Mesothelial cell of epicardium (in vitro differentiated cells): ENCODE measurements around the gene MMP28. TPM values are rescaled to one million over a fixed set of nuclear protein-coding genes. Genes with fewer than 3 reads are reported as not detected.

Experiments used
- DNase-seq, 2 experiments: peaks; one replicate each; pipeline ENCODE4 v3.0.0; 2021; ENCODE audit warnings: low spot score in 2 of 2; ENCODE audit not compliant: unreplicated experiment in 2 of 2
- H3K27ac Mint-ChIP-seq: 2 replicates; pipeline ENCODE4 v1.8.0; 2021; ENCODE audit warnings: mixed read lengths
- H3K27me3 Mint-ChIP-seq: 2 replicates; pipeline ENCODE4 v1.8.0; 2021; ENCODE audit warnings: low read depth, mixed read lengths
- H3K36me3 Mint-ChIP-seq: 2 replicates; pipeline ENCODE4 v1.8.0; 2021; ENCODE audit warnings: mixed read lengths
- H3K4me1 Mint-ChIP-seq: 2 replicates; pipeline ENCODE4 v1.8.0; 2021; ENCODE audit warnings: mixed read lengths
- H3K4me3 Mint-ChIP-seq: 2 replicates; pipeline ENCODE4 v1.8.0; 2021; ENCODE audit warnings: mild to moderate bottlenecking, moderate library complexity, mixed read lengths
- H3K9me3 Mint-ChIP-seq: 2 replicates; pipeline ENCODE4 v1.8.0; 2021; ENCODE audit warnings: mixed read lengths
- total RNA-seq: library from RNA; stranded (reverse); gene quantifications from 3 replicates; pipeline ENCODE4 v1.2.1, GENCODE V29; 2021
- TF ChIP-seq, protein P1 (sequence below): fragments of 200-600 bp; sonication (generic); IDR thresholded peaks from one replicate; pipeline ENCODE4 v1.5.0; 2021; ENCODE audit warnings: antibody characterized with exemption; ENCODE audit not compliant: unreplicated experiment

MMP28 gene
- total RNA-seq, 1 donor from 2014 or later, result 0.34 TPM

- Mint-ChIP-seq H3K27ac (no peak overlapping the region), H3K9me3 (no peaks in the 10 kb centered on the region), H3K4me1 (peaks cover 15% of the 10 kb centered on the region), H3K27me3 (peaks cover 60% of the 10 kb centered on the region), H3K4me3 (no peak overlapping the region), H3K36me3 (no peaks in the 10 kb centered on the region)
- TF ChIP-seq, protein P1, sequence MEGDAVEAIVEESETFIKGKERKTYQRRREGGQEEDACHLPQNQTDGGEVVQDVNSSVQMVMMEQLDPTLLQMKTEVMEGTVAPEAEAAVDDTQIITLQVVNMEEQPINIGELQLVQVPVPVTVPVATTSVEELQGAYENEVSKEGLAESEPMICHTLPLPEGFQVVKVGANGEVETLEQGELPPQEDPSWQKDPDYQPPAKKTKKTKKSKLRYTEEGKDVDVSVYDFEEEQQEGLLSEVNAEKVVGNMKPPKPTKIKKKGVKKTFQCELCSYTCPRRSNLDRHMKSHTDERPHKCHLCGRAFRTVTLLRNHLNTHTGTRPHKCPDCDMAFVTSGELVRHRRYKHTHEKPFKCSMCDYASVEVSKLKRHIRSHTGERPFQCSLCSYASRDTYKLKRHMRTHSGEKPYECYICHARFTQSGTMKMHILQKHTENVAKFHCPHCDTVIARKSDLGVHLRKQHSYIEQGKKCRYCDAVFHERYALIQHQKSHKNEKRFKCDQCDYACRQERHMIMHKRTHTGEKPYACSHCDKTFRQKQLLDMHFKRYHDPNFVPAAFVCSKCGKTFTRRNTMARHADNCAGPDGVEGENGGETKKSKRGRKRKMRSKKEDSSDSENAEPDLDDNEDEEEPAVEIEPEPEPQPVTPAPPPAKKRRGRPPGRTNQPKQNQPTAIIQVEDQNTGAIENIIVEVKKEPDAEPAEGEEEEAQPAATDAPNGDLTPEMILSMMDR, result no peak
- DNase-seq, result no peak
Observed at GRCh38 chr17:35745749-35746320, 49.6 kb downstream of the MMP28 start.

DNA sequence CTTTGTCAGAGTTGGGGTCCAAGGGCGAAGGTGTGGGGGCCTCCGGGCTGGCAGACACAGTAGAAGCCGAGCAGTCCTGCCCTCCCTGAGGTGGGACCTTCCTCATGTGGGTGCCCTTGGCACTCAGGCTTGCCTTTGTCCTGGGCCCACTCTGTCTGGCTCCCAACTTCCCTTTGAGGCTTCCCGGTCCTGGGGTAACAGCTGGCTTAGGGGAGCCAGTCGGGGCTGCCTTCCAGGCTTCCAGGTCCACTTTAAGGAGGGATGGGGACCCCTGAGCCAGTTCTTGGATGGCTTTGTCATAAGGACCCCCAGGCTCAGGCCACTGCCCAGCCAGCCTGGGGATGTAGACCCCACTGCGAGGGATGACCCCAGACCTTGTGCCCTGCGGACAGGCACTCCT, 50.2 kb downstream of the MMP28 start:
- TF ChIP-seq, protein P1, result no peak
- Mint-ChIP-seq H3K9me3 (no peaks in the 10 kb centered on the region), H3K27ac (no peak overlapping the region), H3K27me3 (peaks cover 60% of the 10 kb centered on the region), H3K4me3 (no peak overlapping the region), H3K36me3 (no peaks in the 10 kb centered on the region), H3K4me1 (peaks cover 11% of the 10 kb centered on the region)
- no peak for DNase-seq

- no peak for DNase-seq
- Mint-ChIP-seq H3K9me3 (no peaks in the 10 kb centered on the region), H3K36me3 (no peaks in the 10 kb centered on the region), H3K27me3 (peaks cover 61% of the 10 kb centered on the region), H3K4me3 (no peak overlapping the region), H3K27ac (no peak overlapping the region), H3K4me1 (peaks cover 8% of the 10 kb centered on the region)
- TF ChIP-seq, protein P1, result no peak
Observed at GRCh38 chr17:35744830-35745229, 50.6 kb downstream of the MMP28 start.

- H3K4me3 Mint-ChIP-seq, result no peak overlapping the region
Observed at GRCh38 chr17:35743626-35744328, 51.7 kb downstream of the MMP28 start.

DNA sequence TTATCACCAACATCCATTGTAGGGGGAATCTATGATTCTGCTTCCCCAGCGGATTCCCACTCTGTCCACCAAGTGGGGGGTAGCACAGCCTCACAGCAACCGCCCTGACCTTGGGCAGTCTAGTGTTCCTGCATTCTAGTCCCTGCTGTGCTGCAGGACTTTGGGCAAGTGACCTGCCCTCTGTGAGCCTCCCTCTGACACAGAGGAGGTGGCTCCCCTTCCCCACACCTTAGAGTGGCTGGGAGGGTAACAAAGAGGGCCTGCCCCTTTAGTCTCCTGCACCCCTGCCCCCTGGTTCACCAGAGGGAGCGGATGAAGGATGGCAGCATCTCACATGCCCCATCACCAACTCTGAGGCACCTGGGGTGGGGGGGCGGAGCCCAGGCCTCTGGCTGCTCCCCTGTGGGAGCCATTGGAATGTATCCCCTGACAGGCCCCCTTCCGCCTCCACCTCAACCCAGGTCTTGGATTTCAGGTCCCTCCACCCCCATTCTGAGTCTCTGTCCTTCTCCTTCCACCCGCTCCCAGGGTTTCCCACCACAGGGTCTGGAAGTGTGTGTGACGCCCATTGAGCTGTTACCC, 52.5 kb downstream of the MMP28 start:
- DNase-seq, result no peak
- peaks cover 5% of the 10 kb centered on the region for H3K4me1 Mint-ChIP-seq
- no peaks in the 10 kb centered on the region for H3K36me3 Mint-ChIP-seq
- peaks cover 51% of the 10 kb centered on the region for H3K27me3 Mint-ChIP-seq
- no peaks in the 10 kb centered on the region for H3K9me3 Mint-ChIP-seq
- H3K4me3 Mint-ChIP-seq, result no peak overlapping the region
- TF ChIP-seq, protein P1, result no peak
- H3K27ac Mint-ChIP-seq, result no peak overlapping the region

More at GRCh38 chr17:35743626-35744328, 51.7 kb downstream of the MMP28 start:
- H3K36me3 Mint-ChIP-seq, result no peaks in the 10 kb centered on the region
- H3K27ac Mint-ChIP-seq, result no peak overlapping the region
- TF ChIP-seq, protein P1, result no peak
- peaks cover 56% of the 10 kb centered on the region for H3K27me3 Mint-ChIP-seq
- peaks cover 5% of the 10 kb centered on the region for H3K4me1 Mint-ChIP-seq
- DNase-seq, result peak in 1 of 2 experiments; percentile 72
- H3K9me3 Mint-ChIP-seq, result no peaks in the 10 kb centered on the region
